WTC11 (cell line): ENCODE data around the gene HDAC7. TPM values are rescaled to one million over a fixed set of nuclear protein-coding genes. Genes with fewer than 3 reads are reported as not detected.

ENCODE experiments used
- ATAC-seq: fragments of 200-7000 bp; cut with Tn5 transposase; 2 replicates; pipeline ENCODE4 v1.10.0; 2021; ENCODE audit warnings: mild to moderate bottlenecking, moderate library complexity
- CTCF ChIA-PET: fragments of 300-600 bp; sonication (Branson Sonifier 250); formaldehyde crosslinking; loops from one replicate; lab custom pipeline; 2021; ENCODE audit warnings: antibody characterized with exemption; lab: Charles Lee
- POLR2A ChIA-PET: fragments of 350-600 bp; sonication (Branson Sonifier 250); formaldehyde crosslinking; loops from one replicate; lab custom pipeline; 2021; ENCODE audit warnings: antibody characterized with exemption; lab: Charles Lee
- DNase-seq: peaks from one replicate; pipeline ENCODE4 v3.0.0; 2021; ENCODE audit warnings: low spot score
- H3K27ac Mint-ChIP-seq: 2 replicates; pipeline ENCODE4 v1.8.0; 2021; ENCODE audit warnings: mixed read lengths
- H3K27me3 Mint-ChIP-seq: 2 replicates; pipeline ENCODE4 v1.8.0; 2021; ENCODE audit warnings: low read depth, mild to moderate bottlenecking, moderate library complexity, mixed read lengths
- H3K36me3 Mint-ChIP-seq: 2 replicates; pipeline ENCODE4 v1.8.0; 2021; ENCODE audit warnings: mixed read lengths
- H3K4me1 Mint-ChIP-seq: 2 replicates; pipeline ENCODE4 v1.8.0; 2022; ENCODE audit warnings: mixed read lengths
- H3K4me3 Mint-ChIP-seq: 2 replicates; pipeline ENCODE4 v1.8.0; 2021; ENCODE audit warnings: mild to moderate bottlenecking, moderate library complexity, mixed read lengths
- H3K9me3 Mint-ChIP-seq: 2 replicates; pipeline ENCODE4 v1.8.0; 2021; ENCODE audit warnings: mixed read lengths
- ATF1 ChIP-seq: sonication (generic); formaldehyde crosslinking; IDR thresholded peaks from 2 replicates; pipeline ENCODE4 v1.8.1; 2023; ENCODE audit warnings: mild to moderate bottlenecking, moderate library complexity, missing genetic modification reagents
- E2F4 ChIP-seq: sonication (generic); formaldehyde crosslinking; IDR thresholded peaks from 2 replicates; pipeline ENCODE4 v1.8.1; 2022; ENCODE audit warnings: low read depth, mild to moderate bottlenecking, moderate library complexity, missing genetic modification reagents, borderline replicate concordance
- E2F5 ChIP-seq: sonication (generic); formaldehyde crosslinking; IDR thresholded peaks from 2 replicates; pipeline ENCODE4 v1.8.1; 2022; ENCODE audit warnings: mild to moderate bottlenecking, moderate library complexity, missing genetic modification reagents
- FOXK1 ChIP-seq: sonication (generic); formaldehyde crosslinking; IDR thresholded peaks from 2 replicates; pipeline ENCODE4 v1.8.0; 2022; ENCODE audit warnings: mild to moderate bottlenecking, moderate library complexity, missing genetic modification reagents
- FOXP1 ChIP-seq: sonication (generic); formaldehyde crosslinking; IDR thresholded peaks from 2 replicates; pipeline ENCODE4 v1.8.0; 2022; ENCODE audit warnings: missing genetic modification reagents, mild to moderate bottlenecking, moderate library complexity, borderline replicate concordance
- GABPB1 ChIP-seq: sonication (generic); formaldehyde crosslinking; IDR thresholded peaks from 2 replicates; pipeline ENCODE4 v1.8.1; 2023; ENCODE audit warnings: mild to moderate bottlenecking, missing genetic modification reagents
- IRF2 ChIP-seq: sonication (generic); formaldehyde crosslinking; IDR thresholded peaks from 2 replicates; pipeline ENCODE4 v1.8.0; 2022; ENCODE audit warnings: low read depth, missing genetic modification reagents, borderline replicate concordance
- MYBL2 ChIP-seq: sonication (generic); formaldehyde crosslinking; IDR thresholded peaks from 2 replicates; pipeline ENCODE4 v1.8.1; 2023; ENCODE audit warnings: mild to moderate bottlenecking, moderate library complexity, missing genetic modification reagents
- PREB ChIP-seq: sonication (generic); formaldehyde crosslinking; IDR thresholded peaks from 2 replicates; pipeline ENCODE4 v1.8.1; 2022; ENCODE audit warnings: mild to moderate bottlenecking, missing genetic modification reagents, moderate library complexity, borderline replicate concordance
- SMAD4 ChIP-seq: sonication (generic); formaldehyde crosslinking; IDR thresholded peaks from 2 replicates; pipeline ENCODE4 v1.8.0; 2022; ENCODE audit warnings: mild to moderate bottlenecking, missing genetic modification reagents
- USF1 ChIP-seq: sonication (generic); formaldehyde crosslinking; IDR thresholded peaks from 2 replicates; pipeline ENCODE4 v1.8.0; 2022; ENCODE audit warnings: mild to moderate bottlenecking, missing genetic modification reagents
- ZNF121 ChIP-seq: sonication (generic); formaldehyde crosslinking; IDR thresholded peaks from 2 replicates; pipeline ENCODE4 v1.8.0; 2023; ENCODE audit warnings: missing genetic modification reagents
- ZNF219 ChIP-seq: sonication (generic); formaldehyde crosslinking; IDR thresholded peaks from 2 replicates; pipeline ENCODE4 v1.8.0; 2023; ENCODE audit warnings: missing genetic modification reagents, mild to moderate bottlenecking, borderline replicate concordance
- ZNF317 ChIP-seq: sonication (generic); formaldehyde crosslinking; IDR thresholded peaks from 2 replicates; pipeline ENCODE4 v1.8.1; 2023; ENCODE audit warnings: low read depth, mild to moderate bottlenecking, moderate library complexity, missing genetic modification reagents, borderline replicate concordance
- ZNF396 ChIP-seq: fragments of 250-450 bp; sonication (Bioruptor Pico); IDR thresholded peaks from 2 replicates; pipeline ENCODE4 v1.8.0; 2021; ENCODE audit warnings: mild to moderate bottlenecking, moderate library complexity, borderline replicate concordance
- ZNF671 ChIP-seq: fragments of 250-450 bp; sonication (Bioruptor Pico); IDR thresholded peaks from 2 replicates; pipeline ENCODE4 v1.8.0; 2021; ENCODE audit warnings: mild to moderate bottlenecking
- total RNA-seq: library from RNA; stranded (reverse); gene quantifications from 3 replicates; pipeline ENCODE4 v1.2.3, GENCODE V29; 2021

Gene HDAC7
- total RNA-seq, 1 experiment from 2014 or later, result 111 TPM

- ChIA-PET CTCF (interaction anchor here (1.0 to 12.4 kb wide), 12 partner anchors 9 to 130 kb away, joined by 3 to 408 read pairs (median 4); partner anchors contain the start of gene TMEM106C), POLR2A (no interaction called here)
- TF ChIP-seq E2F4 (CRISPR knock-in tag), result no peak
- TF ChIP-seq FOXK1 (CRISPR knock-in tag), result no peak
- TF ChIP-seq IRF2, result no peak
- no peak for TF ChIP-seq FOXP1 (CRISPR knock-in tag)
- TF ChIP-seq ZNF121 (CRISPR knock-in tag), result no peak
- no peak for TF ChIP-seq GABPB1 (CRISPR knock-in tag)
- no peak for TF ChIP-seq MYBL2 (CRISPR knock-in tag)
- no peak for TF ChIP-seq E2F5 (CRISPR knock-in tag)
- TF ChIP-seq ZNF219 (CRISPR knock-in tag), result no peak
- no peak for TF ChIP-seq ATF1 (CRISPR knock-in tag)
- TF ChIP-seq ZNF396 (CRISPR knock-in tag), result no peak
- TF ChIP-seq ZNF671 (CRISPR knock-in tag), result no peak
- no peak for TF ChIP-seq SMAD4 (CRISPR knock-in tag)
- TF ChIP-seq USF1 (CRISPR knock-in tag), result no peak
- TF ChIP-seq ZNF317 (CRISPR knock-in tag), result no peak
- H3K9me3 Mint-ChIP-seq, result no peaks in the 10 kb centered on the region
- no peak for DNase-seq
- no peak overlapping the region for H3K27ac Mint-ChIP-seq
- ATAC-seq, result no peak
- H3K36me3 Mint-ChIP-seq, result no peaks in the 10 kb centered on the region
- H3K27me3 Mint-ChIP-seq, result peaks cover 4% of the 10 kb centered on the region; the same call in 1 of the 2 replicates
- H3K4me3 Mint-ChIP-seq, result no peak overlapping the region
- H3K4me1 Mint-ChIP-seq, result peaks cover 22% of the 10 kb centered on the region
These were observed 14.6 kb upstream of the HDAC7 start for GRCh38 chr12:47834199-47834903.

- DNase-seq, result no peak
- CTCF ChIA-PET, result interaction anchor here (0.7 to 12.4 kb wide), 15 partner anchors 10 to 130 kb away, joined by 3 to 408 read pairs (median 4); partner anchors contain the start of gene TMEM106C
- H3K4me1 Mint-ChIP-seq, result peaks cover 29% of the 10 kb centered on the region
These were observed 13.9 kb upstream of the HDAC7 start for GRCh38 chr12:47833591-47834012.

More at GRCh38 chr12:47833591-47834012, 13.9 kb upstream of the HDAC7 start:
- POLR2A ChIA-PET, result no interaction called here
- H3K4me3 Mint-ChIP-seq, result no peak overlapping the region
- H3K36me3 Mint-ChIP-seq, result no peaks in the 10 kb centered on the region
- H3K27me3 Mint-ChIP-seq, result peaks cover 4% of the 10 kb centered on the region; the same call in 1 of the 2 replicates
- no peak for TF ChIP-seq PREB
- H3K27ac Mint-ChIP-seq, result no peak overlapping the region
- no peaks in the 10 kb centered on the region for H3K9me3 Mint-ChIP-seq
- no peak for ATAC-seq
